ENCODE measurements around the gene TUBGCP3. TPM values are rescaled to one million over a fixed set of nuclear protein-coding genes. Genes with fewer than 3 reads are reported as not detected.

TUBGCP3 gene
- total and polyA plus RNA-seq, 2 experiments from 2014 or later: 12.8 to 40.2 TPM

DNA sequence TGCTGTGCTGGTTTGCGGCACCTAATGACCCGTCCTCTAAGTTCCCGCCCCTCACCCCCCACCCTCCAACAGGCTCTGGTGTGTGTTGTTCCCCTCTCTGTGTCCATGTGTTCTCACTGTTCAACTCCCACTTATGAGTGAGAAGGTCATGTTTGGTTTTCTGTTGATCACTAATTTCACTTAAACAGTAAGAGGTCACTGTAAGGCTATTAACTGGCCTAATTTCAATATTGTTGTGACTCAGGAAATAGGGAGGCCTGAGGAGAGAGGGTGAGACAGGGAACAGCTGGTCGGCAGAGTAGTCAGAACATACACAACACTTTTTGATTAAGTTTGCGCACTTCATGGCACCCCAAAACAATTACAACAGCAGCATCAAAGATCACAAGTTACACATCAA lies 15.6 kb downstream of the TUBGCP3 start:
- Mint-ChIP-seq H3K27me3 (ENCODE audit: insufficient read depth, low read depth, poor library complexity) (peaks cover 4% of the 10 kb centered on the region), H3K9me3 (no peaks in the 10 kb centered on the region; the same call in 2 of the 3 replicates), H3K4me3 (no peak overlapping the region), H3K4me1 (peaks cover 43% of the 10 kb centered on the region), H3K27ac (no peak overlapping the region; the same call in 1 of the 2 replicates), H3K36me3 (ENCODE audit: low read depth) (peaks cover 7% of the 10 kb centered on the region; the same call in 2 of the 3 replicates)
- H3K4me3 ChIP-seq: no peak overlapping the region
- DNase-seq (ENCODE audit: low spot score) (no peak), ATAC-seq (no peak)
- peaks cover 42% of the 10 kb centered on the region for H3K4me1 ChIP-seq (ENCODE audit: insufficient read depth)
- H3K27ac ChIP-seq (ENCODE audit: low read depth): no peak overlapping the region
- H3K27me3 ChIP-seq (ENCODE audit: insufficient read depth): no peaks in the 10 kb centered on the region
- H4K20me1 ChIP-seq (replicated peaks; ENCODE audit: insufficient read depth): peaks cover 25% of the 10 kb centered on the region
- no peak for TF ChIP-seq POLR2AphosphoS5 (IDR thresholded peaks at IDR 0.05; ENCODE audit: low read depth)
- no peak for TF ChIP-seq STAT1 (IDR thresholded peaks at IDR 0.05; ENCODE audit: unreplicated experiment)
- no peak for TF ChIP-seq ZNF114 (CRISPR knock-in tag; IDR thresholded peaks at IDR 0.05)
- H3K79me2 ChIP-seq (replicated peaks; ENCODE audit: insufficient read depth): peaks cover 80% of the 10 kb centered on the region
- no peak overlapping the region for H3K4me2 ChIP-seq
- H2AFZ ChIP-seq: no peak overlapping the region
- H3K36me3 ChIP-seq (ENCODE audit: insufficient read depth): 0 out of 2 replicates have a peak, but pooled peaks cover 4% of the 10 kb centered on the region
- H3F3A ChIP-seq (replicated peaks; ENCODE audit: low read depth): no peaks in the 10 kb centered on the region
- no peaks in the 10 kb centered on the region for H3K9me2 ChIP-seq (ENCODE audit: insufficient read depth)

- no peak for ATAC-seq
- peaks cover 4% of the 10 kb centered on the region; the same call in 1 of the 2 replicates for H3K36me3 ChIP-seq (ENCODE audit: insufficient read depth)
- H3K4me3 Mint-ChIP-seq: no peak overlapping the region
- H3K4me1 Mint-ChIP-seq: peaks cover 22% of the 10 kb centered on the region
- H3F3A ChIP-seq (replicated peaks; ENCODE audit: low read depth): no peaks in the 10 kb centered on the region
- no peak overlapping the region for H3K27ac ChIP-seq (ENCODE audit: low read depth)
- H3K9me2 ChIP-seq (ENCODE audit: insufficient read depth): no peaks in the 10 kb centered on the region
- no peak overlapping the region for H3K4me2 ChIP-seq
- H3K4me1 ChIP-seq (ENCODE audit: insufficient read depth): peaks cover 20% of the 10 kb centered on the region; the same call in 1 of the 2 replicates
- no peaks in the 10 kb centered on the region for H3K27me3 ChIP-seq (ENCODE audit: insufficient read depth)
- no peak overlapping the region for H2AFZ ChIP-seq
- DNase-seq (ENCODE audit: low spot score): no peak
- TF ChIP-seq EZH2phosphoT487 (IDR thresholded peaks at IDR 0.05; ENCODE audit: unreplicated experiment) (no peak), JUNB (IDR thresholded peaks at IDR 0.05; ENCODE audit: unreplicated experiment) (no peak), ZNF114 (CRISPR knock-in tag; IDR thresholded peaks at IDR 0.05) (no peak), STAT1 (IDR thresholded peaks at IDR 0.05; ENCODE audit: unreplicated experiment) (no peak), ZNF331 (CRISPR knock-in tag; IDR thresholded peaks at IDR 0.05; ENCODE audit: low read depth) (no peak), EZH2 (IDR thresholded peaks at IDR 0.05; ENCODE audit: low read depth, unreplicated experiment) (no peak)
- peaks cover 66% of the 10 kb centered on the region for H3K79me2 ChIP-seq (replicated peaks; ENCODE audit: insufficient read depth)
- H4K20me1 ChIP-seq (replicated peaks; ENCODE audit: insufficient read depth): peaks cover 16% of the 10 kb centered on the region
- H3K27me3 Mint-ChIP-seq (ENCODE audit: insufficient read depth, low read depth, poor library complexity): peaks cover 4% of the 10 kb centered on the region
- no peaks in the 10 kb centered on the region for H3K9me3 Mint-ChIP-seq
- H3K27ac Mint-ChIP-seq: no peak overlapping the region
- H3K4me3 ChIP-seq: no peak overlapping the region
- H3K36me3 Mint-ChIP-seq (ENCODE audit: low read depth): peaks cover 6% of the 10 kb centered on the region
These were observed 18.1 kb downstream of the TUBGCP3 start for GRCh38 chr13:112569821-112570220.

- Histone ChIP-seq H3K27me3 (ENCODE audit: insufficient read depth) (no peaks in the 10 kb centered on the region), H3K4me1 (ENCODE audit: insufficient read depth) (0 out of 2 replicates have a peak, but pooled peaks cover 1% of the 10 kb centered on the region), H3K36me3 (ENCODE audit: insufficient read depth) (peaks cover 4% of the 10 kb centered on the region; the same call in 1 of the 2 replicates), H3F3A (replicated peaks; ENCODE audit: low read depth) (no peaks in the 10 kb centered on the region), H3K4me3 (no peak overlapping the region), H3K27ac (ENCODE audit: low read depth) (no peak overlapping the region), H3K4me2 (no peak overlapping the region), H3K79me2 (replicated peaks; ENCODE audit: insufficient read depth) (peaks cover 49% of the 10 kb centered on the region), H3K9me2 (ENCODE audit: insufficient read depth) (no peaks in the 10 kb centered on the region), H2AFZ (no peak overlapping the region), H4K20me1 (replicated peaks; ENCODE audit: insufficient read depth) (peaks cover 12% of the 10 kb centered on the region)
- H3K27ac Mint-ChIP-seq: no peak overlapping the region
- no peak overlapping the region for H3K4me3 Mint-ChIP-seq
- ATAC-seq (no peak), DNase-seq (ENCODE audit: low spot score) (no peak)
- H3K36me3 Mint-ChIP-seq (ENCODE audit: low read depth): peaks cover 24% of the 10 kb centered on the region
- peaks cover 2% of the 10 kb centered on the region for H3K27me3 Mint-ChIP-seq (ENCODE audit: insufficient read depth, low read depth, poor library complexity)
- peaks cover 3% of the 10 kb centered on the region for H3K4me1 Mint-ChIP-seq
- H3K9me3 Mint-ChIP-seq: no peaks in the 10 kb centered on the region
- TF ChIP-seq ZNF331 (CRISPR knock-in tag; IDR thresholded peaks at IDR 0.05; ENCODE audit: low read depth) (no peak), CREB1 (CRISPR knock-in tag; IDR thresholded peaks at IDR 0.05; ENCODE audit: low read depth) (no peak), ZNF462 (CRISPR knock-in tag; IDR thresholded peaks at IDR 0.05) (no peak), ZNF114 (CRISPR knock-in tag; IDR thresholded peaks at IDR 0.05) (no peak), STAT1 (IDR thresholded peaks at IDR 0.05; ENCODE audit: unreplicated experiment) (no peak), JUNB (IDR thresholded peaks at IDR 0.05; ENCODE audit: unreplicated experiment) (no peak), EZH2 (IDR thresholded peaks at IDR 0.05; ENCODE audit: low read depth, unreplicated experiment) (no peak)
These were observed 20.6 kb downstream of the TUBGCP3 start for GRCh38 chr13:112567161-112567862.
